Neural cell (in vitro differentiated cells): ENCODE measurements around the gene ZNF839. TPM values are rescaled to one million over a fixed set of nuclear protein-coding genes. Genes with fewer than 3 reads are reported as not detected.

Experiments used
- H2AFZ ChIP-seq: fragments of 200-600, 300-800 bp; sonication (generic), shearing (Covaris generic); 2 replicates; pipeline ENCODE4 v1.6.0; 2014; ENCODE audit warnings: low read depth, mild to moderate bottlenecking, antibody characterized with exemption, low read length, moderate library complexity
- H3F3A ChIP-seq: fragments of 200-600 bp; shearing (Covaris generic); 2 replicates; pipeline ENCODE4 v1.6.1; 2016; ENCODE audit warnings: mild to moderate bottlenecking, moderate library complexity, mixed read lengths, antibody characterized with exemption, low read length; ENCODE audit not compliant: insufficient read depth, poor library complexity, severe bottlenecking
- H3K27ac ChIP-seq: fragments of 200-600, 300-800 bp; sonication (generic), shearing (Covaris generic); 2 replicates; pipeline ENCODE4 v1.5.1; 2014; ENCODE audit warnings: mild to moderate bottlenecking, low read length, moderate library complexity
- H3K27me3 ChIP-seq: fragments of 300-800, 200-600 bp; sonication (generic), shearing (Covaris generic); 2 replicates; pipeline ENCODE4 v1.6.0; 2014; ENCODE audit warnings: mild to moderate bottlenecking, low read depth, low read length, moderate library complexity; ENCODE audit not compliant: insufficient read depth
- H3K36me3 ChIP-seq: fragments of 300-800, 200-600 bp; sonication (generic), shearing (Covaris generic); 2 replicates; pipeline ENCODE4 v1.5.1; 2014; ENCODE audit warnings: mild to moderate bottlenecking, antibody characterized with exemption, low read length, moderate library complexity; ENCODE audit not compliant: insufficient read depth
- H3K4me2 ChIP-seq: fragments of 300-800, 200-600 bp; sonication (generic), shearing (Covaris generic); 2 replicates; pipeline ENCODE4 v1.6.0; 2014; ENCODE audit warnings: mild to moderate bottlenecking, low read length
- H3K4me3 ChIP-seq: fragments of 300-800, 200-600 bp; sonication (generic), shearing (Covaris generic); 2 replicates; pipeline ENCODE4 v1.5.1; 2014; ENCODE audit warnings: mild to moderate bottlenecking, low read length, moderate library complexity
- H3K79me2 ChIP-seq: fragments of 200-600 bp; shearing (Covaris generic); replicated peaks from 2 replicates; pipeline ENCODE4 v1.6.0; 2014; ENCODE audit warnings: mild to moderate bottlenecking, low read length, moderate library complexity; ENCODE audit not compliant: insufficient read depth
- H3K9ac ChIP-seq: fragments of 300-800, 200-600 bp; sonication (generic), shearing (Covaris generic); 2 replicates; pipeline ENCODE4 v1.6.1; 2016; ENCODE audit warnings: mild to moderate bottlenecking, low read length, mixed read lengths
- H3K9me2 ChIP-seq: fragments of 200-600 bp; shearing (Covaris generic); 2 replicates; pipeline ENCODE4 v1.6.1; 2016; ENCODE audit warnings: mild to moderate bottlenecking, low read length, mixed read lengths; ENCODE audit not compliant: insufficient read depth
- H3K9me3 ChIP-seq: fragments of 200-600, 300-800 bp; sonication (generic), shearing (Covaris generic); 2 replicates; pipeline ENCODE4 v1.6.1; 2016; ENCODE audit warnings: mild to moderate bottlenecking, mixed run types, low read length, moderate library complexity, mixed read lengths
- H4K20me1 ChIP-seq: fragments of 200-600 bp; shearing (Covaris generic); 2 replicates; pipeline ENCODE4 v1.6.1; 2016; ENCODE audit warnings: mild to moderate bottlenecking, mixed run types; ENCODE audit not compliant: insufficient read depth
- CTCF ChIP-seq: fragments of 450-650 bp; IDR thresholded peaks from 2 replicates; pipeline ENCODE4 v1.5.1; 2014; ENCODE audit warnings: antibody characterized with exemption, mild to moderate bottlenecking, moderate library complexity; ENCODE audit not compliant: poor library complexity, severe bottlenecking
- EP300 ChIP-seq: fragments of 450-650 bp; conservative IDR thresholded peaks from 2 replicates; pipeline ENCODE4 v1.6.1; 2014; ENCODE audit warnings: antibody characterized with exemption, mild to moderate bottlenecking, moderate library complexity; ENCODE audit not compliant: poor library complexity, severe bottlenecking
- EZH2 ChIP-seq: fragments of 200-600, 300-800 bp; shearing (Covaris generic), sonication (generic); IDR thresholded peaks from 2 replicates; pipeline ENCODE4 v1.6.1; 2014; ENCODE audit warnings: antibody characterized with exemption, low read length, borderline replicate concordance, mild to moderate bottlenecking; ENCODE audit not compliant: insufficient read depth, poor library complexity, severe bottlenecking
- MXI1 ChIP-seq: fragments of 450-650 bp; conservative IDR thresholded peaks from 2 replicates; pipeline ENCODE4 v1.6.1; 2014; ENCODE audit warnings: antibody characterized with exemption, mild to moderate bottlenecking; ENCODE audit not compliant: poor library complexity, severe bottlenecking
- POLR2AphosphoS5 ChIP-seq: IDR thresholded peaks from 2 replicates; pipeline ENCODE4 v1.6.1; 2012
- RAD21 ChIP-seq: fragments of 450-650 bp; conservative IDR thresholded peaks from 2 replicates; pipeline ENCODE4 v1.6.1; 2014; ENCODE audit warnings: antibody characterized with exemption, mild to moderate bottlenecking, moderate library complexity
- REST ChIP-seq: IDR thresholded peaks from 2 replicates; pipeline ENCODE4 v1.6.1; 2012; ENCODE audit warnings: borderline replicate concordance
- SMC3 ChIP-seq: fragments of 450-650 bp; conservative IDR thresholded peaks from 2 replicates; pipeline ENCODE4 v1.6.1; 2014; ENCODE audit warnings: antibody characterized with exemption, mild to moderate bottlenecking, moderate library complexity; ENCODE audit not compliant: poor library complexity
- TAF1 ChIP-seq: IDR thresholded peaks from 2 replicates; pipeline ENCODE4 v1.6.1; 2012; ENCODE audit warnings: low read depth
- polyA plus RNA-seq: library from polyadenylated mRNA; depleted of rRNA; stranded (reverse); fragments of >200 nt; gene quantifications from 2 replicates; pipeline ENCODE4 v1.2.3, GENCODE V29; 2014

The ZNF839 gene
- polyA plus RNA-seq, 1 donor from 2014 or later, result 15.3 TPM

- Histone ChIP-seq H3K4me3 (no peak overlapping the region), H2AFZ (no peak overlapping the region), H3K9ac (no peak overlapping the region)
Measured at GRCh38 chr14:102360388-102360787, 40.8 kb downstream of the ZNF839 start.

DNA sequence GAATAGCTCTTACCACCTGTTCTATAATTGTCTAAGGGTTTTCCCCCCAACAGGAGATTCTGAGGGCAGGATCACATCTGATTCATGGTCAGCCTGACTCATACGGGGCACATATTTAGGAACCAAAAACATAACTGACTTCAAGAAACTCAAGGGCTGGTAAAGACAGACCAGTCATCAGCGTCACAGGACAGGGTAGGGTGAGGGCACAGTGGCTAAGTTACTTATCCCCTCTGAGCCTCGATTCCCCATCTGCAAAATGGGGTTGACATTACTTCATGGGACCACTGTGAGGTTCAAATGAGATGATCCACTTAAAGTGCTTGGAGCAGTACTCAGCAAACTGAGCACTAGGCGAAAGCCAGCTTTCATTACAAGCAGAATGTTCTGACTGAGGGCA is 42.5 kb downstream of the ZNF839 start:
- Histone ChIP-seq H3K79me2 (peaks cover 29% of the 10 kb centered on the region), H3K4me3 (peak overlapping the region; percentile 78), H3F3A (no peaks in the 10 kb centered on the region), H3K27ac (peak overlapping the region; percentile 88), H3K27me3 (no peaks in the 10 kb centered on the region), H4K20me1 (no peaks in the 10 kb centered on the region), H3K9ac (peak overlapping the region; percentile 86), H3K9me2 (no peaks in the 10 kb centered on the region), H3K9me3 (no peaks in the 10 kb centered on the region), H2AFZ (peak overlapping the region; percentile 89), H3K36me3 (peaks cover 5% of the 10 kb centered on the region), H3K4me2 (peak overlapping the region; percentile 74)
- no peak for TF ChIP-seq RAD21
- no peak for TF ChIP-seq POLR2AphosphoS5
- TF ChIP-seq EZH2, result no peak
- no peak for TF ChIP-seq REST
- no peak for TF ChIP-seq EP300
- TF ChIP-seq TAF1, result no peak
- TF ChIP-seq MXI1, result no peak

More at GRCh38 chr14:102360388-102360787, 40.8 kb downstream of the ZNF839 start:
- H3K9me3 ChIP-seq, result no peaks in the 10 kb centered on the region
- H3K9me2 ChIP-seq, result no peaks in the 10 kb centered on the region
- H3K79me2 ChIP-seq, result peaks cover 20% of the 10 kb centered on the region
- H3K4me2 ChIP-seq, result no peak overlapping the region
- peaks cover 5% of the 10 kb centered on the region for H3K36me3 ChIP-seq
- no peak overlapping the region for H3K27ac ChIP-seq
- H3K27me3 ChIP-seq, result no peaks in the 10 kb centered on the region
- TF ChIP-seq POLR2AphosphoS5 (no peak), SMC3 (no peak), MXI1 (no peak), CTCF (no peak), REST (no peak), EP300 (no peak), RAD21 (no peak), EZH2 (no peak), TAF1 (no peak)
- H3F3A ChIP-seq, result no peaks in the 10 kb centered on the region
- H4K20me1 ChIP-seq, result no peaks in the 10 kb centered on the region
